GM23248 (cell line): ENCODE results near the gene CLIC4. TPM values are rescaled to one million over a fixed set of nuclear protein-coding genes. Genes with fewer than 3 reads are reported as not detected.
"Not testable (repeated sequence)": the region's sequence is repeated elsewhere in the genome, so short reads cannot be mapped to it uniquely, and the experiment has no call there.

Experiments
- DNase-seq: peaks from one replicate; pipeline ENCODE4 v3.0.0-alpha.2; 2015
- H2AFZ ChIP-seq: fragments of 200-600 bp; sonication (generic); 2 replicates; pipeline ENCODE4 v1.6.1; 2016; ENCODE audit warnings: antibody characterized with exemption
- H3F3A ChIP-seq: fragments of 200-600 bp; sonication (generic); 2 replicates; pipeline ENCODE4 v1.6.1; 2016; ENCODE audit warnings: mild to moderate bottlenecking, antibody characterized with exemption, mixed run types; ENCODE audit not compliant: insufficient read depth
- H3K27ac ChIP-seq: fragments of 200-600 bp; sonication (generic); 2 replicates; pipeline ENCODE4 v1.5.1; 2016; ENCODE audit warnings: mild to moderate bottlenecking
- H3K27me3 ChIP-seq: fragments of 200-600 bp; sonication (generic); replicated peaks from 2 replicates; pipeline ENCODE4 v1.6.1; 2016; ENCODE audit warnings: mild to moderate bottlenecking; ENCODE audit not compliant: insufficient read depth
- H3K36me3 ChIP-seq: fragments of 200-600 bp; sonication (generic); 2 replicates; pipeline ENCODE4 v1.6.1; 2016; ENCODE audit warnings: low read depth, mild to moderate bottlenecking
- H3K4me1 ChIP-seq: fragments of 200-600 bp; sonication (generic); 2 replicates; pipeline ENCODE4 v1.6.1; 2016; ENCODE audit warnings: mild to moderate bottlenecking; ENCODE audit not compliant: insufficient read depth
- H3K4me2 ChIP-seq: fragments of 200-600 bp; sonication (generic); one replicate; pipeline ENCODE4 v1.6.1; 2016; ENCODE audit warnings: mild to moderate bottlenecking; ENCODE audit not compliant: unreplicated experiment
- H3K4me3 ChIP-seq: fragments of 200-600 bp; sonication (generic); 2 replicates; pipeline ENCODE4 v1.5.1; 2016; ENCODE audit warnings: mild to moderate bottlenecking
- H3K79me2 ChIP-seq: fragments of 200-600 bp; sonication (generic); 2 replicates; pipeline ENCODE4 v1.6.1; 2016; ENCODE audit warnings: mild to moderate bottlenecking; ENCODE audit not compliant: insufficient read depth
- H3K9ac ChIP-seq: fragments of 200-600 bp; sonication (generic); 2 replicates; pipeline ENCODE4 v1.6.1; 2016; ENCODE audit warnings: mild to moderate bottlenecking
- H3K9me2 ChIP-seq: fragments of 200-600 bp; sonication (generic); 2 replicates; pipeline ENCODE4 v1.6.1; 2016; ENCODE audit warnings: mixed run types, mild to moderate bottlenecking, moderate library complexity; ENCODE audit not compliant: insufficient read depth
- H3K9me3 ChIP-seq: fragments of 200-600 bp; sonication (generic); one replicate; pipeline ENCODE4 v1.6.1; 2017; ENCODE audit warnings: low read depth
- H4K20me1 ChIP-seq: fragments of 200-600 bp; sonication (generic); 2 replicates; pipeline ENCODE4 v1.6.0; 2016; ENCODE audit not compliant: insufficient read depth
- EZH2 ChIP-seq: fragments of 200-600 bp; sonication (generic); IDR thresholded peaks from 2 replicates; pipeline ENCODE4 v1.6.1; 2018; ENCODE audit warnings: antibody characterized with exemption, mild to moderate bottlenecking; ENCODE audit not compliant: insufficient read depth, poor library complexity, severe bottlenecking
- EZH2phosphoT487 ChIP-seq: fragments of 200-600 bp; sonication (generic); IDR thresholded peaks from 2 replicates; pipeline ENCODE4 v1.6.1; 2018; ENCODE audit warnings: antibody characterized with exemption, moderate library complexity, mild to moderate bottlenecking, low read depth; ENCODE audit not compliant: insufficient read depth
- WGBS, 2 experiments: methylation state at CpG; one replicate each; pipeline ENCODE4 v1.1.6; 2015 to 2017; ENCODE audit warnings: low lambda C conversion rate in 2 of 2, low coverage in 1 of 2; ENCODE audit errors: missing lambda C conversion rate in 2 of 2; 5-methylcytosine and 5-hydroxymethylcytosine counted together
- in situ Hi-C: fragments of 300-500 bp; cut with MboI; formaldehyde crosslinking; loops from 2 replicates; pipeline ENCODE4 v1.15.0; 2020
- polyA plus RNA-seq: library from polyadenylated mRNA; unstranded; fragments of >200 nt; fragmentation: Nextera tagmentation; extraction: Ambion mirVana; gene quantifications from 2 replicates; pipeline ENCODE4 v1.2.1, GENCODE V29; 2016
- total RNA-seq: library from RNA; depleted of rRNA; stranded (reverse); fragments of >200 nt; shearing (Covaris generic); gene quantifications from 2 replicates; pipeline ENCODE4 v1.2.3, GENCODE V29; 2014

The CLIC4 gene
- total and polyA plus RNA-seq, 2 experiments from 2014 or later, result 1,380 to 1,665 TPM

DNA sequence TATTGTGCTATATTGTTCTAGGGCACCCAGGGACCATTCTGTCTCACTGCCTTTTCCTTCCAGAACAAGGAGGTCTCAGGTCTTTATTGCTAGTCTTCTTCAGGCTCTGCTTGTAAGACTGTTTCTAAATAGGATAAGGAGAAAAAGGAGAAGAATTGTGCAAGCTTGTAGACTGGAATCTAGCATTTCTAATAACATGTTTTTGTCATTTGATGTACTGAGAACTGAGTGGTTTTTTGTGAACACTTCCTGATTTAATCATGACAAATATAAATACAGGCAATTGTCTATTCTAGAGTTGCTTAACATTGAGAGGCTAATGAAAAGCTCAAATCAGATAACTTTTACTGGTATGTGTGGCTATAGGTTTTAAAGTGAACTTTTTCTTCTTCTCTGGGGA, 77.6 kb downstream of the CLIC4 start:
- Histone ChIP-seq H3K27ac (peak overlapping the region; percentile 42), H3K27me3 (no peaks in the 10 kb centered on the region), H3K4me1 (peaks cover 30% of the 10 kb centered on the region; the same call in 1 of the 2 replicates), H3K79me2 (peaks cover 100% of the 10 kb centered on the region), H3F3A (peaks cover 92% of the 10 kb centered on the region), H4K20me1 (peaks cover 59% of the 10 kb centered on the region), H2AFZ (no peak overlapping the region), H3K4me2 (no peak overlapping the region), H3K9ac (no peak overlapping the region), H3K36me3 (peaks cover 55% of the 10 kb centered on the region), H3K9me2 (no peaks in the 10 kb centered on the region), H3K9me3 (no peaks in the 10 kb centered on the region), H3K4me3 (no peak overlapping the region)
- TF ChIP-seq EZH2, result no peak
- no peak for TF ChIP-seq EZH2phosphoT487
- in situ Hi-C loops, result loop anchor here (10.0 kb wide), 1 partner anchor 138 kb away; no protein-coding TSS in a partner anchor
- DNase-seq, result no peak

DNA sequence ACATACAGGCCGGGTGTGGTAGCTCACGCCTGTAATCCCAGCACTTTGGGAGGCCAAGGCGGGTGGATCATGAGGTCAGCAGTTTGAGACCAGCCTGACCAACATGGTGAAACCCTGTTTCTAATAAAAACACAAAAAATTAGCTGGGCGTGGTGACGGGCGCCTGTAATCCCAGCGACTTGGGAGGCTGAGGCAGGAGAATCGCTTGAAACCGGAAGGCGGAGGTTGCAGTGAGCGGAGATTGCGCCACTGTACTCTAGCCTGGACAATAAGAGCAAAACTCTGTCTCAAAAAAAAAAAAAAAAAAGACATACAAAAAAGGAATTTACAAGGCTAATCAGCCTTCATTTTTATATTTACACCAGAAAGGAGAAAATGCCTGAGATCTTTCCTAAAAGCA, 78.2 kb downstream of the CLIC4 start:
- not testable (repeated sequence) for H3K4me2 ChIP-seq, H3K9me3 ChIP-seq, H3K4me3 ChIP-seq, DNase-seq, H3K27me3 ChIP-seq, H2AFZ ChIP-seq, H3K9ac ChIP-seq, H3K9me2 ChIP-seq
- peaks cover 100% of the 10 kb centered on the region for H3K79me2 ChIP-seq
- WGBS, 2 experiments, result 98 to 99% methylated on average over 12 of the region's 12 CpGs
- peaks cover 56% of the 10 kb centered on the region for H4K20me1 ChIP-seq
- H3K36me3 ChIP-seq, result peaks cover 53% of the 10 kb centered on the region
- in situ Hi-C loops, result loop anchor here (10.0 kb wide), 1 partner anchor 139 kb away; no protein-coding TSS in a partner anchor
- peaks cover 91% of the 10 kb centered on the region for H3F3A ChIP-seq
- peaks cover 33% of the 10 kb centered on the region; the same call in 1 of the 2 replicates for H3K4me1 ChIP-seq
- H3K27ac ChIP-seq, result peak overlapping the region; percentile 42; the same call in 1 of the 2 replicates

DNA sequence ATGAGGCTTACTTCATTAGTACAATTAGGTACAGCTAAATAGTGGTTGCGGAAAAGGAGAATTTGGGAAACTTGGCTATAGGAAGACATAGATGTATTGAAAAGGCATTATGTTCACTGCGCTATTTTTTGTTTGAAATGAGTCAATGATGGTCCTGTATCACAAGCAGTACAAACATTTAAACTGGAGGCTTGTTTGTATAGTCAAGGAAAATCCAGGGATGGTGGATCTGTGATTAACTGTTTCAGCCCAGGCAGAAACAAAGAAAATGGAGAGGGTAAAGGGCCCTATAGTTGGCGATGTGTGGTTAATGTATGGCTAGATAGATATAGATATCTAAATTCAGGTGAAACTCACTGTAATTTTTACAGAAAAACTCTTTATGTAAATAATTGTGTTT, 79.9 kb downstream of the CLIC4 start:
- Histone ChIP-seq H2AFZ (no peak overlapping the region), H3K4me2 (no peak overlapping the region), H3K9ac (no peak overlapping the region), H3K36me3 (peaks cover 58% of the 10 kb centered on the region), H3K9me3 (no peaks in the 10 kb centered on the region), H3K27ac (no peak overlapping the region), H3K4me3 (no peak overlapping the region), H3K4me1 (peaks cover 50% of the 10 kb centered on the region), H3K27me3 (no peaks in the 10 kb centered on the region), H3K9me2 (no peaks in the 10 kb centered on the region), H3K79me2 (peaks cover 100% of the 10 kb centered on the region), H4K20me1 (peaks cover 71% of the 10 kb centered on the region), H3F3A (peaks cover 96% of the 10 kb centered on the region)
- in situ Hi-C loops, result loop anchor here (10.0 kb wide), 1 partner anchor 140 kb away; no protein-coding TSS in a partner anchor
- 96 to 99% methylated on average over 3 of the region's 3 CpGs for WGBS, 2 experiments
- no peak for DNase-seq
- no peak for TF ChIP-seq EZH2phosphoT487
- no peak for TF ChIP-seq EZH2

DNA sequence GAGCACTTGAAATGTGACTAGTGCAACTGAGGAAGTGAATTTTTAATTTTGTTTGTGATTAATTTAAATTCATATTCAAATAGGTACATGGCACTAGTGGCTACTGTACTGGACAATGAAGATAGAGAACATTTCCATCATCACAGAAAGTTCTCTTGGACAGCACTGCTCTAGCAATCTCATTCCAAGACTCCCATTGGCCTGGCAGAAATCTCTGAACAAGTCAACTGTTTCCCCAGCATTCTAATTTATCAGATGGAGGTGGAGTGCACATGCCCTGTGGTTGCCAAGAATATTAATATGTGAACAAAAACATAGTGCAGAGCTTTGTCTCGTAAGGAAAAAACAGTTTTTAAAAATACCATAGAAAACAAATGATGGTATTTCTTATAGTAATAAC, 81.3 kb downstream of the CLIC4 start:
- TF ChIP-seq EZH2, result no peak
- TF ChIP-seq EZH2phosphoT487, result no peak
- Histone ChIP-seq H3K4me2 (no peak overlapping the region), H3K4me3 (no peak overlapping the region), H3K9me3 (no peaks in the 10 kb centered on the region), H3K27ac (peak overlapping the region; percentile 20; the same call in 1 of the 2 replicates), H4K20me1 (peaks cover 84% of the 10 kb centered on the region), H3K79me2 (peaks cover 100% of the 10 kb centered on the region), H3K27me3 (no peaks in the 10 kb centered on the region), H3K9ac (no peak overlapping the region), H3F3A (peaks cover 96% of the 10 kb centered on the region), H3K36me3 (peaks cover 54% of the 10 kb centered on the region), H3K9me2 (no peaks in the 10 kb centered on the region), H3K4me1 (peaks cover 62% of the 10 kb centered on the region), H2AFZ (no peak overlapping the region)
- WGBS, 2 experiments, result 61 to 75% methylated on average over 1 of the region's 1 CpG
- in situ Hi-C loops, result loop anchor here (10.0 kb wide), 1 partner anchor 142 kb away; no protein-coding TSS in a partner anchor
- DNase-seq, result no peak
